ENCODE measurements around the gene FAM209A. TPM values are rescaled to one million over a fixed set of nuclear protein-coding genes. Genes with fewer than 3 reads are reported as not detected.

FAM209A gene
- polyA plus RNA-seq, 3 donors, result 0.19 to 3.6 TPM; not detected in 1

DNA sequence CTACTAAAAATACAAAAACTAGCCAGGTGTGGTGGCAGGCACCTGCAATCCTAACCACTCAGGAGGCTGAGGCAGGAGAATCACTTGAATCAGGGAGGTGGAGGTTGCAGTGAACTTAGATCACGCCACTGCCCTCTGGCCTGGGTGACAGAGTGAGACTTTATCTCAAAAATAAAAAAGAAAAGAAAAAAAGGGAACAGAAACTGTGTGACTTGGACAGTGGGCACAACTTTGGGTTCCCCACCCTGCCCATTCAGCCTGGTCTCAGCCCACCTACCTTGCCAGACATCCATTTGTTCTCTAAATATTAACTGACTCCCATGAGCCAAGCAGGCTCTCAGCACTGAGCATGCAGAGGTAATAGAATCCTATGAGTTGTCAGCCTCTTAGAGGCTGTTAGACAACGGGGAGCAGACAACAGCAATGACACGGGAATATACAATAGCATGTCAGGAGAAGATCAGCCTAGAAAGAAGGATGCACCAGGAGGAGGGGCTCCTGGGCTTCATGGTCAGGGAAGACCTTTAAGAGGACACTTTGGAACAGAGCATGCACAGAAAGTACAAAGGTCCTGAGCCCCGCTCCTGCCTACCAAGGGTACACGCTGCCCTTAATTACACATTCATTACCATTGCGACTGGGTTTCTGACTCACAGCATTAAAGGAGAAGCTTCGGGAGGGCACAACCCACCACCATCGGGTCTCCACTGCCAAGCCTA lies 28.5 kb downstream of the FAM209A start:
- Mint-ChIP-seq H3K9me3 (peaks cover 0 to 2% (median 0%) of the 10 kb centered on the region in 7 donors), H3K36me3 (no peaks in the 10 kb centered on the region), H3K4me3 (no peak overlapping the region), H3K27me3 (ENCODE audit: low read depth in 3 of 3) (peaks cover 3 to 4% (median 3%) of the 10 kb centered on the region in 3 donors), H3K4me1 (peaks cover 24% of the 10 kb centered on the region), H3K27ac (peak overlapping the region in 3 of 7 donors; percentile 40 to 72 (median 68))
- H3K4me1 ChIP-seq (ENCODE audit: control insufficient read depth in 1 of 2, insufficient read depth in 2 of 2, low read length in 2 of 2), result peaks cover 28 to 30% of the 10 kb centered on the region in 2 donors
- no peaks in the 10 kb centered on the region for H4K20me1 ChIP-seq (ENCODE audit: insufficient read depth, low read length)
- DNase-seq, result peak in 1 of 3 donors; percentile 9
- WGBS (ENCODE audit: insufficient coverage), result 47% methylated on average over 4 of the region's 8 CpGs
- no peak overlapping the region for H3K4me2 ChIP-seq (replicated peaks; ENCODE audit: extremely low read depth, low read length, poor library complexity, severe bottlenecking)
- no peaks in the 10 kb centered on the region for H3K27me3 ChIP-seq (ENCODE audit: control insufficient read depth in 2 of 2, insufficient read depth in 2 of 2, low read length in 2 of 2)
- no peaks in the 10 kb centered on the region for H3K79me2 ChIP-seq (ENCODE audit: insufficient read depth, low read length)
- TF ChIP-seq, protein P1, sequence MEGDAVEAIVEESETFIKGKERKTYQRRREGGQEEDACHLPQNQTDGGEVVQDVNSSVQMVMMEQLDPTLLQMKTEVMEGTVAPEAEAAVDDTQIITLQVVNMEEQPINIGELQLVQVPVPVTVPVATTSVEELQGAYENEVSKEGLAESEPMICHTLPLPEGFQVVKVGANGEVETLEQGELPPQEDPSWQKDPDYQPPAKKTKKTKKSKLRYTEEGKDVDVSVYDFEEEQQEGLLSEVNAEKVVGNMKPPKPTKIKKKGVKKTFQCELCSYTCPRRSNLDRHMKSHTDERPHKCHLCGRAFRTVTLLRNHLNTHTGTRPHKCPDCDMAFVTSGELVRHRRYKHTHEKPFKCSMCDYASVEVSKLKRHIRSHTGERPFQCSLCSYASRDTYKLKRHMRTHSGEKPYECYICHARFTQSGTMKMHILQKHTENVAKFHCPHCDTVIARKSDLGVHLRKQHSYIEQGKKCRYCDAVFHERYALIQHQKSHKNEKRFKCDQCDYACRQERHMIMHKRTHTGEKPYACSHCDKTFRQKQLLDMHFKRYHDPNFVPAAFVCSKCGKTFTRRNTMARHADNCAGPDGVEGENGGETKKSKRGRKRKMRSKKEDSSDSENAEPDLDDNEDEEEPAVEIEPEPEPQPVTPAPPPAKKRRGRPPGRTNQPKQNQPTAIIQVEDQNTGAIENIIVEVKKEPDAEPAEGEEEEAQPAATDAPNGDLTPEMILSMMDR (IDR thresholded peaks at IDR 0.05), result no peak
- H3K9ac ChIP-seq (ENCODE audit: insufficient read depth, low read length, poor library complexity, severe bottlenecking), result no peak overlapping the region
- H3K36me3 ChIP-seq (replicated peaks in 1 of 2; ENCODE audit: control insufficient read depth in 1 of 2, insufficient read depth in 2 of 2, low read length in 2 of 2), result no peaks in the 10 kb centered on the region
- H2AFZ ChIP-seq (ENCODE audit: insufficient read depth, low read depth, low read length, poor library complexity, severe bottlenecking), result no peak overlapping the region
- no peak overlapping the region for H3K4me3 ChIP-seq (replicated peaks in 1 of 3; ENCODE audit: low read depth in 2 of 3, low read length in 3 of 3)
- H3K9me3 ChIP-seq (replicated peaks in 1 of 2; ENCODE audit: control insufficient read depth in 1 of 2, insufficient read depth in 1 of 2, low read length in 2 of 2), result no peaks in the 10 kb centered on the region
- H3K27ac ChIP-seq (ENCODE audit: low read depth in 1 of 2, low read length in 2 of 2), result peak overlapping the region in 1 of 2 donors; percentile 4
- intact Hi-C loops (cut with micrococcal nuclease), result loop anchor here in 1 of 2 donors (5.0 kb wide), 1 partner anchor 494 kb away; no protein-coding TSS in a partner anchor

DNA sequence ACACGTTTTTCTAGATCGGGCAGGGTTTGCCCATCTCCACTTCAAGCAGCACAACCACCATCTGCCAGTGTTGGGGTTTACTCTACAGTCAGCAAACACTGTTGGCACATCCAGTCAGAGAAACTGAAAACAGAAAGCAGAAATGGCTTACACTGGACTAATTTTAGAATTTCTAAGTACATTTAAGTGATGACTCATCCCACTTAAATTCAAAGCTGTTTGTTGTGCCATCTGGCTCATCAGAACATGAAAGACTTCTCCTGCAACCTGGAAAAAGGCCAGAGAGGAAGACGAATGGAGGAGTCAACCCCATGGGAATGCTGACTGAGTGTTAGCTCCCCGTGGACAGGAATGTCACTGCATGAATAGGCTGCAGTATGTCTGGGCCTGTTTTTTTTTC lies 30.3 kb downstream of the FAM209A start:
- H3K36me3 Mint-ChIP-seq, result no peaks in the 10 kb centered on the region
- peak; percentile 47 to 78 (median 76) for DNase-seq
- H3K4me1 Mint-ChIP-seq, result peaks cover 24% of the 10 kb centered on the region
- TF ChIP-seq, protein P1 (IDR thresholded peaks at IDR 0.05), result no peak
- H3K9me3 ChIP-seq (replicated peaks in 1 of 2; ENCODE audit: control insufficient read depth in 1 of 2, insufficient read depth in 1 of 2, low read length in 2 of 2), result no peaks in the 10 kb centered on the region
- H3K27ac Mint-ChIP-seq, result peak overlapping the region; percentile 30 to 89 (median 73)
- H3K9ac ChIP-seq (ENCODE audit: insufficient read depth, low read length, poor library complexity, severe bottlenecking), result no peak overlapping the region
- H3K27me3 Mint-ChIP-seq (ENCODE audit: low read depth in 3 of 3), result peaks cover 0 to 4% (median 3%) of the 10 kb centered on the region in 3 donors
- no peaks in the 10 kb centered on the region for H3K79me2 ChIP-seq (ENCODE audit: insufficient read depth, low read length)
- no peaks in the 10 kb centered on the region for H4K20me1 ChIP-seq (ENCODE audit: insufficient read depth, low read length)
- peaks cover 28 to 30% of the 10 kb centered on the region in 2 donors for H3K4me1 ChIP-seq (ENCODE audit: control insufficient read depth in 1 of 2, insufficient read depth in 2 of 2, low read length in 2 of 2)
- no peaks in the 10 kb centered on the region for H3K27me3 ChIP-seq (ENCODE audit: control insufficient read depth in 2 of 2, insufficient read depth in 2 of 2, low read length in 2 of 2)
- H3K4me2 ChIP-seq (replicated peaks; ENCODE audit: extremely low read depth, low read length, poor library complexity, severe bottlenecking), result peak overlapping the region; percentile 49
- H2AFZ ChIP-seq (ENCODE audit: insufficient read depth, low read depth, low read length, poor library complexity, severe bottlenecking), result no peak overlapping the region
- H3K4me3 ChIP-seq (replicated peaks in 1 of 3; ENCODE audit: low read depth in 2 of 3, low read length in 3 of 3), result no peak overlapping the region
- intact Hi-C loops (cut with micrococcal nuclease), result loop anchor here in 1 of 2 donors (5.0 kb wide), 1 partner anchor 492 kb away; no protein-coding TSS in a partner anchor
- 0% methylated on average over 3 of the region's 4 CpGs for WGBS (ENCODE audit: insufficient coverage)
- peak overlapping the region; percentile 40 to 69 for H3K4me3 Mint-ChIP-seq
- H3K27ac ChIP-seq (ENCODE audit: low read depth in 1 of 2, low read length in 2 of 2), result peak overlapping the region in 1 of 2 donors; percentile 54
- no peaks in the 10 kb centered on the region for H3K36me3 ChIP-seq (replicated peaks in 1 of 2; ENCODE audit: control insufficient read depth in 1 of 2, insufficient read depth in 2 of 2, low read length in 2 of 2)
- H3K9me3 Mint-ChIP-seq, result no peaks in the 10 kb centered on the region

All from CD14-positive monocyte (primary cell).